ENCODE data around the gene TMEM38A.

TMEM38A gene

GRCh38 chr19:16721051-16721450 lies 60.1 kb downstream of the TMEM38A start:
- H3K36me3 ChIP-seq (ENCODE audit: control insufficient read depth in 2 of 2, insufficient read depth in 1 of 2, low read length in 2 of 2): no peaks in the 10 kb centered on the region
- no peaks in the 10 kb centered on the region for H3K9me3 ChIP-seq (ENCODE audit: control insufficient read depth, insufficient read depth, low read depth, low read length)
- CTCF ChIA-PET: interaction anchor here (0.6 to 2.0 kb wide), 5 partner anchors 13 to 883 kb away, joined by 3 to 4 read pairs (median 3); no protein-coding TSS in a partner anchor
- TF ChIP-seq ZNF704 (tag by site-specific recombination; IDR thresholded peaks at IDR 0.05): no peak
- TF ChIP-seq ZNF18 (tag by site-specific recombination; IDR thresholded peaks at IDR 0.05): no peak
- TF ChIP-seq KLF17 (tag by site-specific recombination; IDR thresholded peaks at IDR 0.05): no peak
- no peak for TF ChIP-seq ZNF175 (tag by site-specific recombination; IDR thresholded peaks at IDR 0.05)
- TF ChIP-seq ZBTB26 (tag by site-specific recombination; optimal IDR thresholded peaks at IDR 0.05): no peak
- no peak for TF ChIP-seq ZNF629 (tag by site-specific recombination; IDR thresholded peaks at IDR 0.05)
- no peak for TF ChIP-seq ZNF692 (tag by site-specific recombination; IDR thresholded peaks at IDR 0.05)
- TF ChIP-seq ZNF426 (tag by site-specific recombination; IDR thresholded peaks at IDR 0.05): no peak
- no peak for TF ChIP-seq ZNF394 (tag by site-specific recombination; IDR thresholded peaks at IDR 0.05; ENCODE audit: borderline replicate concordance)
- no peak for TF ChIP-seq ZNF596 (tag by site-specific recombination; IDR thresholded peaks at IDR 0.05)
- TF ChIP-seq BCL11B (tag by site-specific recombination; IDR thresholded peaks at IDR 0.05; ENCODE audit: low read depth): no peak
- no peak for TF ChIP-seq ZNF76 (tag by site-specific recombination; IDR thresholded peaks at IDR 0.05; ENCODE audit: borderline replicate concordance, low read depth)
- no peak for TF ChIP-seq ZNF354C (tag by site-specific recombination; IDR thresholded peaks at IDR 0.05; ENCODE audit: borderline replicate concordance, low read depth)
- no peak for TF ChIP-seq SCRT2 (tag by site-specific recombination; IDR thresholded peaks at IDR 0.05)
- no peak for TF ChIP-seq ZNF311 (tag by site-specific recombination; IDR thresholded peaks at IDR 0.05; ENCODE audit: borderline replicate concordance)
- no peak for TF ChIP-seq GLIS2 (tag by site-specific recombination; IDR thresholded peaks at IDR 0.05)
- POLR2A ChIA-PET: no interaction called here
- no peaks in the 10 kb centered on the region for H3K4me1 ChIP-seq (ENCODE audit: control insufficient read depth, insufficient read depth, low read length)
- no peak overlapping the region for H3K4me3 ChIP-seq (ENCODE audit: low read depth, low read length)
- no peak overlapping the region for H3K27ac ChIP-seq (ENCODE audit: extremely low read depth, low read depth, low read length)

- Histone ChIP-seq H3K9me3 (ENCODE audit: control insufficient read depth, insufficient read depth, low read depth, low read length) (no peaks in the 10 kb centered on the region), H3K36me3 (ENCODE audit: control insufficient read depth in 2 of 2, insufficient read depth in 1 of 2, low read length in 2 of 2) (no peaks in the 10 kb centered on the region), H3K27ac (ENCODE audit: extremely low read depth, low read depth, low read length) (no peak overlapping the region), H3K4me3 (ENCODE audit: low read depth, low read length) (no peak overlapping the region), H3K4me1 (ENCODE audit: control insufficient read depth, insufficient read depth, low read length) (no peaks in the 10 kb centered on the region)
- no peak for TF ChIP-seq ZNF274 (IDR thresholded peaks at IDR 0.05; ENCODE audit: low read length)
- no peak for TF ChIP-seq ZNF274 (tag by site-specific recombination; IDR thresholded peaks at IDR 0.05; ENCODE audit: borderline replicate concordance)
- no peak for TF ChIP-seq ZNF175 (tag by site-specific recombination; IDR thresholded peaks at IDR 0.05)
- no peak for TF ChIP-seq ZNF600 (tag by site-specific recombination; IDR thresholded peaks at IDR 0.05)
- no peak for TF ChIP-seq TCF7L2 (IDR thresholded peaks at IDR 0.05; ENCODE audit: borderline replicate concordance, low read depth, low read length)
- TF ChIP-seq ZNF785 (tag by site-specific recombination; IDR thresholded peaks at IDR 0.05): no peak
- no peak for TF ChIP-seq ZFP3 (tag by site-specific recombination; IDR thresholded peaks at IDR 0.05; ENCODE audit: low read depth)
- TF ChIP-seq ZBTB20 (tag by site-specific recombination; IDR thresholded peaks at IDR 0.05): no peak
- POLR2A ChIA-PET: interaction anchor here (0.6 kb wide), 2 partner anchors 93 to 1137 kb away, joined by 4 to 9 read pairs; no protein-coding TSS in a partner anchor
- CTCF ChIA-PET: interaction anchor here (0.6 to 2.0 kb wide), 3 partner anchors 50 to 250 kb away, joined by 4 to 5 read pairs (median 4); no protein-coding TSS in a partner anchor
Observed at GRCh38 chr19:16722591-16722990, 61.7 kb downstream of the TMEM38A start.

All from HEK293 (cell line).